Spleen (tissue), 11 donors: ENCODE measurements around the gene PCDHA11. TPM values are rescaled to one million over a fixed set of nuclear protein-coding genes. Genes with fewer than 3 reads are reported as not detected.
"Not testable (repeated sequence)": the region's sequence is repeated elsewhere in the genome, so short reads cannot be mapped to it uniquely, and the experiment has no call there.

ENCODE experiments used
- DNase-seq: peaks from one replicate; pipeline ENCODE4 v3.0.0-alpha.2; 2020
- H3K27ac ChIP-seq, 8 donors: fragments of 200-600 bp; sonication (generic) in 7 of 8; 1 replicate in 4 of 8; 2 replicates in 4 of 8; pipeline versions ENCODE4 v1.5.0 to v1.8.0; 2016 to 2021; ENCODE audit warnings: inconsistent platforms in 4 of 8, mild to moderate bottlenecking in 4 of 8, moderate library complexity in 1 of 8
- H3K27me3 ChIP-seq, 7 donors: fragments of 200-600 bp; sonication (generic) in 6 of 7; replicated peaks in 1 of 7; 1 replicate in 4 of 7; 2 replicates in 3 of 7; pipeline versions ENCODE4 v1.5.0 to v1.8.0; 2016 to 2021; ENCODE audit warnings: inconsistent platforms in 3 of 7, mild to moderate bottlenecking in 1 of 7
- H3K36me3 ChIP-seq, 6 donors: fragments of 200-600 bp; sonication (generic) in 5 of 6; 1 replicate in 4 of 6; 2 replicates in 2 of 6; pipeline versions ENCODE4 v1.5.0 to v1.8.0; 2016 to 2021; ENCODE audit warnings: inconsistent platforms in 2 of 6
- H3K4me1 ChIP-seq, 6 donors: fragments of 200-600 bp; sonication (generic) in 5 of 6; 1 replicate in 3 of 6; 2 replicates in 3 of 6; pipeline versions ENCODE4 v1.5.0 to v1.8.0; 2016 to 2021; ENCODE audit warnings: inconsistent platforms in 3 of 6
- H3K4me3 ChIP-seq, 8 donors: fragments of 200-600 bp; sonication (generic) in 7 of 8; 1 replicate in 4 of 8; 2 replicates in 4 of 8; pipeline versions ENCODE4 v1.5.0 to v1.8.0; 2016 to 2021; ENCODE audit warnings: inconsistent platforms in 4 of 8, mild to moderate bottlenecking in 4 of 8, moderate library complexity in 2 of 8
- H3K9me3 ChIP-seq, 8 donors: fragments of 200-600 bp; sonication (generic) in 7 of 8; 1 replicate in 4 of 8; 2 replicates in 4 of 8; pipeline versions ENCODE4 v1.5.0 to v1.8.0; 2016 to 2021; ENCODE audit warnings: inconsistent platforms in 4 of 8
- POLR2A ChIP-seq, 3 donors: fragments of 450-650 bp; IDR thresholded peaks; one replicate each; pipeline ENCODE4 v1.5.1; 2017; ENCODE audit warnings: antibody characterized with exemption in 3 of 3, mild to moderate bottlenecking in 1 of 3
- POLR2AphosphoS5 ChIP-seq, 3 donors: sonication (generic); formaldehyde crosslinking; IDR thresholded peaks; one replicate each; pipeline ENCODE4 v1.5.1; 2017; ENCODE audit warnings: antibody characterized with exemption in 3 of 3
- WGBS, 5 donors: extraction: QIAGEN DNeasy Blood & Tissue Kit in 3 of 5; methylation state at CpG; one replicate each; pipeline versions ENCODE4 v1.1.5 to v1.1.7; 2013 to 2018; 5-methylcytosine and 5-hydroxymethylcytosine counted together
- intact Hi-C: fragments of 100-400 bp; cut with DNase I; formaldehyde crosslinking; loops from one replicate; pipeline ENCODE4 v1.15.0; 2023; ENCODE audit warnings: low total_unique reads
- polyA plus RNA-seq, 3 donors: library from polyadenylated mRNA; stranded (reverse); fragments of 200-250 nt; gene quantifications; one replicate each; pipeline ENCODE4 v1.2.1, GENCODE V29; 2013
- total RNA-seq, 7 donors: library from RNA; depleted of rRNA in 3 of 7; stranded (reverse); fragments of >200 nt in 3 of 7; fragmentation: NEBNext Ultra II Directional in 4 of 7; extraction: Animal tissue kit (Norgen Biotek cat#: 25700) in 4 of 7; gene quantifications; one replicate each; pipeline versions ENCODE4 v1.1.0 to v1.2.1, GENCODE V29; 2016 to 2021
- TF ChIP-seq, protein P1 (sequence below), 11 experiments: fragments of 200-600 bp in 7 of 11; fragments of 450-650 bp in 4 of 11; sonication (generic) in 4 of 11; IDR thresholded peaks in 8 of 11; conservative IDR thresholded peaks in 3 of 11; 1 replicate in 7 of 11; 2 replicates in 4 of 11; pipeline versions ENCODE4 v1.4.0 to v1.8.0; 2016 to 2021; ENCODE audit warnings: antibody characterized with exemption in 11 of 11, inconsistent platforms in 4 of 11, mild to moderate bottlenecking in 1 of 11
- donor health status: healthy with polysubstance abuse.
- donor health status: DM: no; HTN: no; CAD: no; lungs with moderate emphysema.
- donor health status: DM: no; HTN: no; CAD: no.
- donor health status: Bipolar disorder and iron deficiency.
- donor health status: healthy.
- donor health status: DM: no; HTN: no; CAD: no.
- donor health status: DM: yes; HTN: yes; CAD: no.

The PCDHA11 gene
- total and polyA plus RNA-seq, 10 donors: 0.11 to 0.79 (median 0.31) TPM; not detected in 4

DNA sequence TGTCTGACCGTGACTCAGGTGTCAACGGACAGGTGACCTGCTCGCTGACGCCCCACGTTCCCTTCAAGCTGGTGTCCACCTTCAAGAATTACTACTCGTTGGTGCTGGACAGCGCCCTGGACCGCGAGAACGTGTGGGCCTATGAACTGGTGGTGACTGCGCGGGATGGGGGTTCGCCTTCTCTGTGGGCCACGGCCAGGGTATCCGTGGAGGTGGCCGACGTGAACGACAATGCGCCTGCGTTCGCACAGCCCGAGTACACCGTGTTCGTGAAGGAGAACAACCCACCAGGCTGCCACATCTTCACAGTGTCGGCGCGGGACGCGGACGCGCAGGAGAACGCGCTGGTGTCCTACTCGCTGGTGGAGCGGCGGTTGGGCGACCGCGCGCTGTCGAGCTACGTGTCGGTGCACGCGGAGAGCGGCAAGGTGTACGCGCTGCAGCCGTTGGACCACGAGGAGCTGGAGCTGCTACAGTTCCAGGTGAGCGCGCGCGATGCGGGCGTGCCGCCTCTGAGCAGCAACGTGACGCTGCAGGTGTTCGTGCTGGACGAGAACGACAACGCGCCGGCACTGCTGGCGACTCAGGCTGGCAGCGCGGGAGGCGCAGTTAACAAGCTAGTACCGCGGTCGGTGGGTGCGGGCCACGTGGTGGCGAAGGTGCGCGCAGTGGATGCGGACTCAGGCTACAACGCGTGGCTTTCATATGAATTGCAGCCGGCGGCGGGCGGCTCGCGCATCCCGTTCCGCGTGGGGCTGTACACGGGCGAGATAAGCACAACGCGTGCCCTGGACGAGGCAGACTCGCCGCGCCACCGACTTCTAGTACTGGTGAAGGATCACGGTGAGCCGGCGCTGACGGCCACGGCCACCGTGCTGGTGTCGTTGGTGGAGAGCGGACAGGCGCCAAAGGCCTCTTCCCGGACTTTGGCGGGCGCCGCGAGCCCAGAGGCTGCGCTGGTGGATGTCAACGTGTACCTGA, 1.8 kb downstream of the PCDHA11 start:
- H3K9me3 ChIP-seq: peaks cover 0 to 46% (median 29%) of the 10 kb centered on the region in 8 donors
- intact Hi-C loops: no loop called here
- no peaks in the 10 kb centered on the region for H3K36me3 ChIP-seq
- DNase-seq: no peak
- no peak overlapping the region for H3K27ac ChIP-seq
- 49 to 63% (median 55%) methylated on average over 75 to 114 of the region's 114 CpGs for WGBS, 5 donors
- TF ChIP-seq, protein P1, sequence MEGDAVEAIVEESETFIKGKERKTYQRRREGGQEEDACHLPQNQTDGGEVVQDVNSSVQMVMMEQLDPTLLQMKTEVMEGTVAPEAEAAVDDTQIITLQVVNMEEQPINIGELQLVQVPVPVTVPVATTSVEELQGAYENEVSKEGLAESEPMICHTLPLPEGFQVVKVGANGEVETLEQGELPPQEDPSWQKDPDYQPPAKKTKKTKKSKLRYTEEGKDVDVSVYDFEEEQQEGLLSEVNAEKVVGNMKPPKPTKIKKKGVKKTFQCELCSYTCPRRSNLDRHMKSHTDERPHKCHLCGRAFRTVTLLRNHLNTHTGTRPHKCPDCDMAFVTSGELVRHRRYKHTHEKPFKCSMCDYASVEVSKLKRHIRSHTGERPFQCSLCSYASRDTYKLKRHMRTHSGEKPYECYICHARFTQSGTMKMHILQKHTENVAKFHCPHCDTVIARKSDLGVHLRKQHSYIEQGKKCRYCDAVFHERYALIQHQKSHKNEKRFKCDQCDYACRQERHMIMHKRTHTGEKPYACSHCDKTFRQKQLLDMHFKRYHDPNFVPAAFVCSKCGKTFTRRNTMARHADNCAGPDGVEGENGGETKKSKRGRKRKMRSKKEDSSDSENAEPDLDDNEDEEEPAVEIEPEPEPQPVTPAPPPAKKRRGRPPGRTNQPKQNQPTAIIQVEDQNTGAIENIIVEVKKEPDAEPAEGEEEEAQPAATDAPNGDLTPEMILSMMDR (IDR thresholded peaks at IDR 0.05 in 8 of 11, conservative IDR thresholded peaks at IDR 0.05 in 3 of 11): no peak
- no peak for TF ChIP-seq POLR2A (IDR thresholded peaks at IDR 0.05)
- TF ChIP-seq POLR2AphosphoS5 (IDR thresholded peaks at IDR 0.05): no peak
- peaks cover 0 to 86% (median 12%) of the 10 kb centered on the region in 7 donors for H3K27me3 ChIP-seq
- H3K4me1 ChIP-seq: no peaks in the 10 kb centered on the region
- H3K4me3 ChIP-seq: no peak overlapping the region

DNA sequence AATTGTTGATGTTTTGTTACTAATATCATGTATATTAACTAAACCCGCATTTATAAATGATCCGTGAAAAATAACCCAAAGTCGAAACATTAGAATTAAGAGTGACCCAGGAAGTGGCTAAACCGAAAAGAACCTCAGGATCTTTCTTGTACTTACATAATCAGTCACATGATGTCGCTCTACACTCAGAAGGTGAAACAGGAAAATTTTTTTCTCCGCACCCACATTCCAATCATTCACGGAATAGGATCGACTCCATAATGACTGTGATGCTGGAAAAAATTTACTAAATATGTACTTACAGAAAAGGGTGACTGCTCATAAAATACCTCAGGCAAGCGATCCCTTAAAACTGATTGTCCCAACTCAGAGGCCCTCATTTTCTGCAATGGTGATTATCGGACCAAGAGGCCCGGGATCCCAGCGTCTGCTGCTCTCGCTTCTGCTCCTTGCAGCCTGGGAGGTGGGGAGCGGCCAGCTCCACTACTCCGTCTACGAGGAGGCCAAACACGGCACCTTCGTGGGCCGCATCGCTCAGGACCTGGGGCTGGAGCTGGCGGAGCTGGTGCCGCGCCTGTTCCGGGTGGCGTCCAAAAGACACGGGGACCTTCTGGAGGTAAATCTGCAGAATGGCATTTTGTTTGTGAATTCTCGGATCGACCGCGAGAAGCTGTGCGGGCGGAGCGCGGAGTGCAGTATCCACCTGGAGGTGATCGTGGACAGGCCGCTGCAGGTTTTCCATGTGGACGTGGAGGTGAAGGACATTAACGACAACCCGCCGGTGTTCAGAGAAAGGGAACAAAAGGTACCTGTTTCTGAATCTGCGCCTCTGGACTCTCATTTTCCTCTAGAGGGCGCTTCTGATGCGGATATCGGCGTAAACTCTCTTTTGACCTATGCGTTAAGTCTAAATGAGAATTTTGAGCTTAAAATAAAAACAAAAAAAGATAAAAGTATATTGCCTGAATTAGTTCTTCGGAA, 6.6 kb downstream of the PCDHA11 start, which contains the start of gene PCDHA12:
Gene PCDHA12 (plus strand): TSS at position 224 of the 981 bp plus-strand sequence. CDS start 165 bp downstream, at position 389.
- Histone ChIP-seq H3K9me3 (peaks cover 0 to 65% (median 36%) of the 10 kb centered on the region in 8 donors), H3K27ac (no peak within 1 kb of the TSS), H3K4me1 (no peaks in the 10 kb centered on the region), H3K27me3 (peaks cover 0 to 92% (median 20%) of the 10 kb centered on the region in 7 donors), H3K36me3 (no peaks in the 10 kb centered on the region), H3K4me3 (peak within 1 kb of the TSS in 2 of 8 donors; percentile 3 to 27)
- TF ChIP-seq, protein P1 (IDR thresholded peaks at IDR 0.05 in 8 of 11, conservative IDR thresholded peaks at IDR 0.05 in 3 of 11): no peak
- no peak for TF ChIP-seq POLR2AphosphoS5 (IDR thresholded peaks at IDR 0.05)
- no peak for TF ChIP-seq POLR2A (IDR thresholded peaks at IDR 0.05)
- DNase-seq: no peak
- 20 to 32% (median 22%) methylated on average over 36 to 47 of the region's 47 CpGs for WGBS, 5 donors
- intact Hi-C loops: no loop called here

DNA sequence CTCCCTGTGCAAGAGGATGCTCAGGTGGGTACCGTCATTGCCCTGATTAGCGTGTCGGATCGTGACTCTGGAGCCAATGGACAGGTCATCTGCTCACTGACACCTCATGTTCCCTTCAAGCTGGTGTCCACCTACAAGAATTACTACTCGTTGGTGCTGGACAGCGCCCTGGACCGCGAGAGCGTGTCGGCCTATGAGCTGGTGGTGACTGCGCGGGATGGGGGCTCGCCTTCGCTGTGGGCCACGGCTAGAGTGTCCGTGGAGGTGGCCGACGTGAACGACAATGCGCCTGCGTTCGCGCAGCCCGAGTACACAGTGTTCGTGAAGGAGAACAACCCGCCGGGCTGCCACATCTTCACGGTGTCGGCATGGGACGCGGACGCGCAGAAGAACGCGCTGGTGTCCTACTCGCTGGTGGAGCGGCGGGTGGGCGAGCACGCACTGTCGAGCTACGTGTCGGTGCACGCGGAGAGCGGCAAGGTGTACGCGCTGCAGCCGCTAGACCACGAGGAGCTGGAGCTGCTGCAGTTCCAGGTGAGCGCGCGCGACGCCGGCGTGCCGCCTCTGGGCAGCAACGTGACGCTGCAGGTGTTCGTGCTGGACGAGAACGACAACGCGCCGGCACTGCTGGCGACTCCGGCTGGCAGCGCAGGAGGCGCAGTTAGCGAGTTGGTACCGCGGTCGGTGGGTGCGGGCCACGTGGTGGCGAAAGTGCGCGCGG, 7.9 kb downstream of the PCDHA11 start:
- H3K4me1 ChIP-seq, DNase-seq, H3K4me3 ChIP-seq, intact Hi-C loops, H3K27ac ChIP-seq, H3K36me3 ChIP-seq: not testable (repeated sequence)
- H3K9me3 ChIP-seq: peaks cover 0 to 64% (median 25%) of the 10 kb centered on the region in 8 donors
- WGBS, 5 donors: 43 to 62% (median 49%) methylated on average over 76 to 80 of the region's 80 CpGs
- peaks cover 0 to 91% (median 12%) of the 10 kb centered on the region in 7 donors for H3K27me3 ChIP-seq

DNA sequence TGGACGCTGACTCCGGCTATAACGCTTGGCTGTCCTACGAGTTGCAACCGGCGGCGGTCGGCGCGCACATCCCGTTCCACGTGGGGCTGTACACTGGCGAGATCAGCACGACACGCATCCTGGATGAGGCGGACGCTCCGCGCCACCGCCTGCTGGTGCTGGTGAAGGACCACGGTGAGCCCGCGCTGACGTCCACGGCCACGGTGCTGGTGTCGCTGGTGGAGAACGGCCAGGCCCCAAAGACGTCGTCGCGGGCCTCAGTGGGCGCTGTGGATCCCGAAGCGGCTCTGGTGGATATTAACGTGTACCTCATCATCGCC, 8.5 kb downstream of the PCDHA11 start:
- Histone ChIP-seq H3K4me3 (no peak overlapping the region), H3K36me3 (no peaks in the 10 kb centered on the region), H3K4me1 (no peaks in the 10 kb centered on the region), H3K27me3 (peaks cover 0 to 91% (median 12%) of the 10 kb centered on the region in 7 donors), H3K9me3 (peaks cover 0 to 64% (median 26%) of the 10 kb centered on the region in 8 donors), H3K27ac (no peak overlapping the region)
- TF ChIP-seq, protein P1 (IDR thresholded peaks at IDR 0.05 in 8 of 11, conservative IDR thresholded peaks at IDR 0.05 in 3 of 11): no peak
- TF ChIP-seq POLR2A (IDR thresholded peaks at IDR 0.05): no peak
- no peak for TF ChIP-seq POLR2AphosphoS5 (IDR thresholded peaks at IDR 0.05)
- 50 to 61% (median 50%) methylated on average over 31 to 37 of the region's 37 CpGs for WGBS, 5 donors
- DNase-seq: peak; percentile 70
- intact Hi-C loops: no loop called here
